KOPT-K1 (cell line): ENCODE results near the gene MBD3.

Experiments
- H3K27ac ChIP-seq: fragments of 200-600 bp; sonication (generic); 2 replicates; pipeline ENCODE4 v1.5.1; 2016; ENCODE audit warnings: antibody characterized with exemption, mild to moderate bottlenecking, low read depth, low read length; ENCODE audit not compliant: poor library complexity, severe bottlenecking
- H3K36me3 ChIP-seq: fragments of 200-600 bp; sonication (generic); 2 replicates; pipeline ENCODE4 v1.5.1; 2017; ENCODE audit warnings: antibody characterized with exemption, mild to moderate bottlenecking, low read length, moderate library complexity; ENCODE audit not compliant: insufficient read depth
- H3K9me3 ChIP-seq: fragments of 200-600 bp; sonication (generic); 2 replicates; pipeline ENCODE4 v1.5.1; 2017; ENCODE audit warnings: antibody characterized with exemption, low read length, mild to moderate bottlenecking; ENCODE audit not compliant: insufficient read depth, poor library complexity, severe bottlenecking

The MBD3 gene

DNA sequence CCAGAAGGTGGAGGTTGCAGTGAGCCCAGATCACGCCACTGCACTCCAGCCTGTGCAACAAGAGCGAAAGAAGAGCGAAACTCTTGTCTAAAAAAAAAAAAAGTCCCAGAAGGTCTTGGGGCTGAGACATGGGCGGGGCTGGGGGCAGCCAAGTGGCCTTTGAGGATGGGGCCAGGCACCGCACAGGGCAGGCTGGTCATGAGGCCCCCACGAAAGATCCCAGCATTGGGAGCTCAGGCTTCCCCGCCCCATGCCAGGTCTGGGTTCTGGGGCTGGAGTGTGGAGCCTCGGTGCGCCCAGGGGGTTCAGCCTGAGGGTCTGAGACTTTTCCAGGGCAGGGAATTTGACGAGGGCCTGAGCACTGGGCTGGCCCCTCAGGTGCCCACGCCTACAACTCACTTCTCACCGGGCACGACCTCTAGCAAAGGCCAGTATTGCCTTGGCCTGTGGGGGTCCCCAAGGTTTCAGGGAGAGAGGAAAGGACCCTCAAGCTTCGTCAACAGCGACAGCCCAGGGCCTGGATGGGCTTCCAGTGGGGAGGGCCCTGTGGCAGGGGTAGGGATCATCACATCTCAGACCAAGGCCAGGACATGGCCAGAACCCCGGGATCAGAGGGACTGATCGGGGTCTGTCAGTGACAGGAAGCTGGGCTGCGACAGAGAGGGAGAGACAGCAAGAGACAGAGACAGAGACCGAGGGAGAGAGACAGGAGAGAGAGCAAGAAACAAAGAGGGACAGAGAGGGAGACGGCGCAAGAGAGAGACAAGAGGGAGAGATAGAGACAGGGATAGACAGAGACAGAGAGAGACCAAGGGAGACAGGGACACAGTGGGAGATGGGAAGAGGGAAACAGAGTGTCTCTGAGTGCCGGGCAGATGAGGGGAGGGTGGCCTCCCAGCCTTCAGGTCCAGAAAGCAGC is 17.1 kb downstream of the MBD3 start:
- H3K36me3 ChIP-seq: peaks cover 59% of the 10 kb centered on the region
- no peaks in the 10 kb centered on the region for H3K9me3 ChIP-seq
- H3K27ac ChIP-seq: no peak overlapping the region

DNA sequence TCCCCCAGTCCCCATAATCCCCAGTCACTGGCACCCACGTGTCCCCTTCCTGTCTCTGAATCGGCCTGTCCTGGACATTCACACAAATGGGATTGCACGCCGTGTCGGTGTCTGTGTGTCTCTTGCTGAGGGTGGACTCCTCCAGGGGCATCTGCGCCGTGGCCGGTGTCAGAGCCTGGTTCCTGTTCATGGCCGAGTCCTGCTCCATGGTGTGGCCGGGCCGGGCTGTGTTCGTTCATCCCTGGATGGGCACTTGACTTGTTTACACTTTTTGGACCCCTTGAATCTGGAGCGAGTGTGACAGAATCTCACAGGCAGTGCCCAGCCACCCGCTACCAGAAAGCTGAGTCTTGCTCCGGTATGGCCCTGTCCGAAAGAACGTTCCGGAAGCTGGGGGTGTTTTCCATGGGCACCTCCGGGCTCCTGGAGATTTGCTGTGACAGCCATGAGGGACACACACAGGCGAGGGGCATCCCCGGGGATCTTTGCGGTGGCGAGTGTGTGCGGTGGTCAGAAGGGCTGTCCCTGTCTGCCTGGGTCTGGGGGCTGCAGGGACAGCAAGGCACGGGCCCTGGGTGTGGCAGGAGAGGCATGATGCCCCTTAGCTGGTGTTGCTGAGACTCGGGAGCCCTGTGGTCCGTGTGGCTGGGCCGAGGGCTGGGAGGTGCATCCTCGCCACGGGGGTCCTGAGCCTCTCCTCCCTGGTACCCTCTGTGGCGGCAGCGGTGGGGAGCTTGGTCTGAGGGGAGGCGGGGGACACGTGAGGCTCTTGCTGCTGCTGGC is 18.1 kb downstream of the MBD3 start:
- peaks cover 48% of the 10 kb centered on the region for H3K36me3 ChIP-seq
- H3K27ac ChIP-seq: no peak overlapping the region

DNA sequence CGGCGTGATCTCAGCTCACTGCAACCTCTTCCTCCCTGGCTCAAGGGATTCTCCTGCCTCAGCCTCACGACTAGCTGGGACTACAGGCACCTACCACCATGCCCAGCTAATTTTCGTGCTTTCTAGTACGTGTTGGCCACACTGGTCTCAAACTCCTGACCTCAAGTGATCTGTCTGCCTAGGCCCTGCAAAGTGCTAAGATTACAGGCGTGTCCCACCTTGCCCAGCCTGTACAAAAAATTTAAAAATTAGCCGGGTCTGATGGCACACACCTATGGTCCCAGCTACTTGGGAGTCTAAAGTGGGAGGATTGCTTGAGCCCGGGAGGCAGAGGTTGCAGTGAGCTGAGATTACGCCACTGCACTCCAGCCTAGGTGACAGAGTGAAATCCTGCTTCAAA is 19.9 kb downstream of the MBD3 start:
- no peak overlapping the region for H3K27ac ChIP-seq

More for the DNA sequence above, 18.1 kb downstream of the MBD3 start:
- H3K9me3 ChIP-seq: no peaks in the 10 kb centered on the region

DNA sequence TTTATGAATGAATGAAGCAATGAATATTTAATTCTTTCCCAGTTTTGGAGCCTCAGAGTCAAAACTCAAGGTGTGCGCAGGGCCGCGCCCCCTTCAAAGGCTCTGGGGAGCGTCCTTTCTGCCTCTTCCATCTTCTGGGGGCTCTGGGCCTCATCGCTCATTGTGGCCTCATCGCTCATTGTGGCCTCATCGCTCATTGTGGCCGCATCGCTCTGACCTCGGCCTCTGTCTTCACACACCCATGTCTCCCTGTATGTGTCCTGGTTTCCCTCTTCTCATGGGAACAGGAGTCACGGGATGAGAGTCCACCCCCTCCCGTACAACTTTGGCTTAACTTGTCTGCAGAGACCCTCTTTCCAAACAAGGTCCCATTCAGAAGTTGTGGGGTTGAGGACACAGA is 21.3 kb downstream of the MBD3 start:
- H3K36me3 ChIP-seq: peaks cover 16% of the 10 kb centered on the region
- H3K27ac ChIP-seq: no peak overlapping the region
- no peaks in the 10 kb centered on the region for H3K9me3 ChIP-seq

More for the DNA sequence above, 19.9 kb downstream of the MBD3 start:
- no peaks in the 10 kb centered on the region for H3K9me3 ChIP-seq
- peaks cover 31% of the 10 kb centered on the region for H3K36me3 ChIP-seq

DNA sequence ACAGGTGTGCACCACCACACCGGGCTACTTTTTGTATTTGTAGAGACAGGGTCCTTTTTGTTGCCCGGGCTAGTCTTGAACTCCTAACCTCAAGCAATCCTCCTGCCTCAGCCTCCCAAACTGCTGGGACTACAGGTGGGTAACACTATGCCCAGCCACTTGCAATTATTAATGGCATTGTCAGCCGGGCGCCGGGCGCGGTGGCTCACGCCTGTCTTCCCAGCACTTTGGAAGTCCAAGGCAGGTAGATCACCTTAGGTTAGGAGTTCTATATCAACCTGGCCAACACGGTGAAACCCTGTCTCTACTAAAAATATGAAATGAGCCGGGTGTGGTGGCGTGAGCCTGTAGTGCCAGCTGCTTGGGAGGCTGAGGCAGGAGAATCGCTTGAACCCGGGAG is 21.8 kb downstream of the MBD3 start:
- no peaks in the 10 kb centered on the region for H3K9me3 ChIP-seq
- H3K36me3 ChIP-seq: peaks cover 11% of the 10 kb centered on the region; the same call in 1 of the 2 replicates
- H3K27ac ChIP-seq: no peak overlapping the region

DNA sequence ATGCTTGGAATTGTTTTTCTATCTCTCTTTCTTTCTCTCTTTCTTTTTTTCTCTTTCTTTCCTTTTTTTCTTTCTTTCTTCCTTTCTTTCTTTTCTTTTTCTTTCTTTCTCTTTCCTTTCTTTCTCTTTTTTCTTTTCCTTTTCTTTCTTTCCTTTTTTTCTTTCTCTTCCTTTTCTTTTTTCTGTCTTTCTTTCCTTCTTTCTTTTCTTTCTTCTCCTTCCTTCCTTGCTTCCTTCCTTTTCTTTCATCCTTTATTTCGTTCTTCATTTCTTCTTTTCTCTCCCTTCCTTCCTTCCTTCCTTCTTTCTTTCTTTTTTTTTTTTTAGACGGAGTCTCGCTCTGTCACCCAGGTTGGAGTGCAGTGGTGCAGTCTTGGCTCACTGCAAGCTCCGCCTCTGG is 22.7 kb downstream of the MBD3 start:
- peaks cover 7% of the 10 kb centered on the region; the same call in 1 of the 2 replicates for H3K36me3 ChIP-seq
- no peak overlapping the region for H3K27ac ChIP-seq
- H3K9me3 ChIP-seq: no peaks in the 10 kb centered on the region

DNA sequence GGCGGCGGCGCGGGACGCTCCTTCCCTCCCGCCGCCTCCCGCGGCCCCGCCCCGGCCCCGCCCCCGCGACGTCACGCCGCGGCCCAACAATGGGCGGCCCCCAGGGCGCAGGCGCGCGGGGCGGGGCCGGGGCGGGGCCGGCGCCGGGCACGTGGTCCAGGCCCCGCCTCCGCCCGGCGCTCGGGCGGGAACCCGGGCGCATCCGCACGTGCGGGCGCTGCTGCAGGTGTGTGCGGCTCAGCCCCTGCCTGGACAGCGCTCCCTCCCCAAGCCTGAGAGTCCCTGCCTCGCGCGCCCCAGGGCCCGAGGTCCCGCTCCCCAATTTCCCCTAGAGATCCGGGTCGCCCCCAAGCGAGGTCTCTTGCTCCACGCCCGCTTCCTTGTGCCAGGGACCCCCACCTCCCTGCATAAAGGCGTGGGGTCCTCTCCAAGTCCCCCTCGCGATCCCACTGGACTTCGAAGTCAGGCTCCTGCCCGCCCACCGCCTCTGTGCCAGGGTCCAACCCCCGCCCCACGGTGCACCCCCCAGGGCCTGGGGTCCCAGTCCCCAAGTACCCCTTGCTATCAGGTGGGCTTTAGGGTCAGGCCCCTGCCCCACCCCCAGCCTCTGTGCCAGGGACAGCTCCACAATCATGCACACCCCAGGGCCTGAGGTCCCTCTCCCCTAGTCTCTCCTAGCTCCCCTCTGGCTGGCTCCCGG is 24.2 kb downstream of the MBD3 start, which contains the start of gene MEX3D:
Gene MEX3D, minus strand, starts transcription at position 6 of the 700 bp plus-strand sequence. CDS start 267 bp downstream, outside the sequence.
- H3K9me3 ChIP-seq: no peaks in the 10 kb centered on the region

DNA sequence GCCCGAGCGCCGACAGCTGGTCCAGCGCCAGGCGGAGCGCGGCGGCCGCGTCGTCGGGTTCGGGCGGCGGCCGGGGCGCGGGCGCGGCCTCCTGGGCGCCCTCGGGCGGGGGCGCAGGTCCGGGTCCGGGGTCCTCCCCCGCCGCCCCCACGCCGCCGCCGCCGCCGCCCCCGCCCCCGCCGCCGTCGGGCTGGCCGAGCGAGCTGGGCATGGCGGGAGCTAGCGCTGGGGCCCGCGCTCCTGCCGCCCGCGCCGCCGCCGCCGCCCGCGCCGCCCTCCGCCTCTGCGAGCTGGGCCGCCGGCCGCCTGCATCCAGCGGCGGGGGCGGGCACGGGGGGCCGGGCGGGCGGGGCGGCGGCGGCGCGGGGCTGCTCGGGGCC is 24.8 kb downstream of the MBD3 start:
- Histone ChIP-seq H3K27ac (no peak overlapping the region), H3K9me3 (no peaks in the 10 kb centered on the region), H3K36me3 (no peaks in the 10 kb centered on the region)

More for the DNA sequence above, 24.2 kb downstream of the MBD3 start, which contains the start of gene MEX3D:
- H3K36me3 ChIP-seq: no peaks in the 10 kb centered on the region
- H3K27ac ChIP-seq: no peak within 1 kb of the TSS

DNA sequence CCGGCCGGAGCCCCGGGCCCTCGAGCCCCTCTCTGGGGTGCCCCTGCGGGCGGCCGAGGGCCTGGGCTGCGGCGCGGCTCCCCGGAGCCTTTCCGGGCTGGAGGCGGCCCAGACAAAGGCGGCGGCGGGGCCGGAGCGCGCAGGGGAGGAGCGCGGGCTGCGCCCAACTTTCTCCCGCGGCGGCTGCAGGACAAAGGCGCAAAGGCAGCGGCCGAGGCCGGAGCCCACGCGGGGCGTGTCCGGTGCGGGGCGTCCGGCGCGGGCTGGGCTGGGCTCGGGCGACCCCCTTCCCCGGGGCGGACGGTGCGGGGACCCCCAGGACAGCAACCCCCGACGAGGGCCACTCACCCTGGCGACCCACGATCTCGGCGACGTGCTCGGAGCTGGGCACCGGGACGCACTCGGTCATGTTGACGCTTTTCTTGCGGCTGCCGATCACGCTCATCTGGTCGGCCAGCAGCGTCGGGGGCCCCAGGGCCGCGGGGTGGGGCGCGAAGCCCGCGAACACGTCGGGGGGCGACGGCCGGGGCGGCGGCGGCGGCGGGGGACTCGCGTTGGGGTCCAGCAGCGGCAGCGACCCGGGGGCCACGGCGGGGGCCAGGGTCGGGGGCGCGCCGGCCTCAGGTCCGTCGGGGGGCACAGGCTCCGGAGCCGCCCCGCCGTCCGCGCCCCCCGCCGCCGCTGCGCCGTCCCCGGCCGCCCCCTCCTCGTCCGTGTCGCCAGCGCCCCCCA is 25.4 kb downstream of the MBD3 start:
- H3K36me3 ChIP-seq: no peaks in the 10 kb centered on the region
- no peak overlapping the region for H3K27ac ChIP-seq
- H3K9me3 ChIP-seq: no peaks in the 10 kb centered on the region

DNA sequence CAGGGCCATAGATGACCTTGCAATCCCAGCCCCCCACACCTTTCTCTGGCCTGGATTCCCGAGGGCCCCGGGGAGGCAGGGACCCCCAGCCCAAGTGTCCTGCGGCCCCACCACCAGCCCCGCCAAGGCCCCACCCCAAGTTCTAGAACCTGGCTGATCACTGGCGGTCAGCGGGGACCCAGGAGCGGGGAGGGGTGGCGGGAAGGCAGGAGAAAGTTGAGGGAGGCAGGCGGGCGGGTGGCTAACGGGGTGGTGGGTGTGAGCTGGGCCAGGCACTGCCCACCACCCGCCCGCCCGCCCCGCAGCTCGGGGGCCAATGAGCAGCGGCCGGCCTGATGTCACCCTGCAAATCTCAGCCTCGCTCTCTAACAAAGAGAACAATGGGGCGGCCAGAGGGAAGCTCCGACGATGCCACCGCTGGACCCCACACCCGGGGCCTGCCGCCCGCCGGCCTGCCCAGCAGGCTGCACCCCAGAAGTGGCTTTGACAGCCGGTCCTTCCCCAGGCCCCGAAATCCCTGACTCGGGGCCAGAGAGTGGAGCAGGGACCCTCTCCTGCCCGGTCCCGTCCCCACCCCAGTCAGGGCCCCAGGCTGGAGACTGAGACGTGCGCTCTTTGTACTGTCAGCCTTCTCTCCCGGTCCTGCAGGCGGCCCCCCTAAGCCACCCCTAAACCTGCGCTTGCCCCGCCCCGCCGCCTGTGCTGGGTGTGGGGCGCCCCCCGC is 26.1 kb downstream of the MBD3 start:
- Histone ChIP-seq H3K27ac (no peak overlapping the region), H3K36me3 (no peaks in the 10 kb centered on the region), H3K9me3 (no peaks in the 10 kb centered on the region)

DNA sequence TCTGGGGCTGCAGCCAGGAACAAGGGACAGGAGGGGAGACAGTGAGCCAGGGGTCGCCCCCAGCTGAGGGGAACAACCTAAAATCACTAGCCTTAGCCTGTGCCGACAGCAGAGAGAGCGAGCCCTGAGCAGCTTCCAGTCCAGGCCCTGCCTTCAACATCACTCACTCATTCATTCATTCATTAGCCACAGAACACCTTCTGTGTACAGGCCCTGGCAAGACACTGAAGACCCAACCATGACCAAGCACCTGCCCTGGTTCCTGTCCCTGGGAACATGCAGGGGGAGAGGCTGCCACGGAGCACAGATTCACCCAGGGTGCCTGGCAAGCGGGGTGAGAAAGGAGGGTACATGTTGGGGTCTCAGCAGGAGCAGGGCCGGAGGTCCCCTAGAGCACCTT is 29.4 kb downstream of the MBD3 start:
- Histone ChIP-seq H3K9me3 (no peaks in the 10 kb centered on the region), H3K36me3 (peaks cover 8% of the 10 kb centered on the region; the same call in 1 of the 2 replicates), H3K27ac (no peak overlapping the region)

DNA sequence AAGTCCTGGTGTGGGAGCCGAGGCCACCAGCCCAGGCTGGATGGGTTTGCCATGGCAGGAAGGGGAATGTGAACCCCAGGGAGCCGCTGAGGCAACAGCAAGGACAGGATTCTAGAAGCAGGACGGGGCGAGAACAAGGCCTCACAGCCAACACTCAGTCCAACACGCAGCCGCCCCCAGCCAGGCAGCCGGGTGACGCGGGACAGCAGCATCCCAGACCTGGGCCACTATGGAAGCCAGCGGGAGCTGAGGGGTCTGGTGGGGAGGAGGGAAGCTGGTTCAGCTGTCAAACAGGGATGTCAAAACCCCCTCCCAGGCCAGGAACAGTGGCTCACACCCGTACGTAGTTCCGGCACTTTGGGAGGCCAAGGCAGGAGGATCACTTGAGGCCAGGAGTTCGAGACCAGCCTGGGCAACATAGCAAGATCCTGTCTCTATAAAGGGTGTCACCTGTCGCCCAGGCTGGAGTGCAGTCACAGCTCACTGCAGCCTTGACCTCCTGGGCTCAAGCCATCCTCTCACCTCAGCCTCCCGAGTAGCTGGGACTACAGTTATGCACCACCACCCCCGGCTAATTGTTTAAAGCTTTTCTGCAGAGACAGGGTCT is 31.3 kb downstream of the MBD3 start:
- no peaks in the 10 kb centered on the region for H3K9me3 ChIP-seq
- no peak overlapping the region for H3K27ac ChIP-seq
- H3K36me3 ChIP-seq: peaks cover 13% of the 10 kb centered on the region; the same call in 1 of the 2 replicates

DNA sequence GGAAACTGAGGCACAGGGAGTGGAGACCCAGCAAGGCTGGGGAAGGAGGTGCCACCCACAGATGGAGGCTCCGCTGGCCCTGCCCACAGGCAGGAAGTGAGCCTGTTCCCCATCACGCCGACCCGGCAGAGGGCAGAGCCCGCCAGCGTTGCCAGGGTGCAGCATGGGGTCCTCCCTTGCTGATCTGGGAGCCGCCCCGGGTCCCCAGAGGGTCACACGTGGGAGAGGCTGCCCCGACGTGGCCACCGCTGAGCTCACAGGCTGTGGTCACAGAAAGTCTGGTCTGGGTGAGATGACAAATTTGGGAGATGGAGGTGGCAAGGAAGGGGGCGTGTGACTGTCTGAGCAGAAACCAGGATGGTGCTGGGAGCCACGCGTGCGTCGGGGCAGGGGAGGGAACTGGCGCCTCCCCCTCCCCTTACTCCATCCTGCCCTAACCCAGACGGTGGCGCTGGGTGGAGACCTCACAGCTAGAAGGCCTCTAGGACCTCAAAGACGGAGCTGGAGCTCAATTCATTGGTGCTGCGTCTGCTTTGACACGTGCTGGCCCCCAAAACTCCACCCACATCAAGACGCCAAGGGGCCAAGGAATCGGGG is 32.3 kb downstream of the MBD3 start:
- peaks cover 16% of the 10 kb centered on the region; the same call in 1 of the 2 replicates for H3K36me3 ChIP-seq
- no peaks in the 10 kb centered on the region for H3K9me3 ChIP-seq
- H3K27ac ChIP-seq: no peak overlapping the region
